SK-N-SH treated with all-trans-retinoic acid at 6 μM for 48 hours (cell line): ENCODE results near the gene CLBA1.

Source experiments
- ATAC-seq: fragments of 200-7000 bp; cut with Tn5 transposase; 3 replicates; pipeline ENCODE4 v1.9.1; 2020; ENCODE audit warnings: mild to moderate bottlenecking, moderate library complexity
- BACH2 ChIP-seq: fragments of 250-450 bp; sonication (Bioruptor Pico); IDR thresholded peaks from 2 replicates; pipeline ENCODE4 v1.9.0; 2021; ENCODE audit warnings: mild to moderate bottlenecking, borderline replicate concordance
- CREB5 ChIP-seq: fragments of 250-450 bp; sonication (Bioruptor Pico); IDR thresholded peaks from 2 replicates; pipeline ENCODE4 v1.5.1; 2020; ENCODE audit warnings: low read depth, mild to moderate bottlenecking, moderate library complexity
- CSDC2 ChIP-seq: fragments of 250-450 bp; sonication (Bioruptor Pico); IDR thresholded peaks from 2 replicates; pipeline ENCODE4 v1.5.0; 2020; ENCODE audit warnings: mild to moderate bottlenecking, moderate library complexity
- CSRNP3 ChIP-seq: fragments of 250-450 bp; sonication (Bioruptor Pico); IDR thresholded peaks from 2 replicates; pipeline ENCODE4 v1.5.1; 2021; ENCODE audit warnings: mild to moderate bottlenecking, moderate library complexity
- ISL1 ChIP-seq: fragments of 250-450 bp; sonication (Bioruptor Pico); IDR thresholded peaks from 2 replicates; pipeline ENCODE4 v2.1.2; 2022; ENCODE audit warnings: mild to moderate bottlenecking, moderate library complexity
- POU6F1 ChIP-seq: fragments of 250-450 bp; sonication (Bioruptor Pico); IDR thresholded peaks from 2 replicates; pipeline ENCODE4 v1.8.0; 2021; ENCODE audit warnings: low read depth, mild to moderate bottlenecking, moderate library complexity, borderline replicate concordance
- PPARA ChIP-seq: fragments of 250-450 bp; sonication (Bioruptor Pico); IDR thresholded peaks from 2 replicates; pipeline ENCODE4 v1.5.0; 2020; ENCODE audit warnings: mild to moderate bottlenecking, borderline replicate concordance
- RARB ChIP-seq: fragments of 250-450 bp; sonication (Bioruptor Pico); IDR thresholded peaks from 2 replicates; pipeline ENCODE4 v1.8.0; 2021; ENCODE audit warnings: mild to moderate bottlenecking, moderate library complexity
- SNAI2 ChIP-seq: fragments of 250-450 bp; sonication (Bioruptor Pico); IDR thresholded peaks from 2 replicates; pipeline ENCODE4 v1.5.0; 2020; ENCODE audit warnings: mild to moderate bottlenecking, moderate library complexity
- TCF4 ChIP-seq: fragments of 250-450 bp; sonication (Bioruptor Pico); IDR thresholded peaks from 2 replicates; pipeline ENCODE4 v1.8.0; 2021; ENCODE audit warnings: mild to moderate bottlenecking, moderate library complexity, borderline replicate concordance
- TOX ChIP-seq: fragments of 250-450 bp; sonication (Bioruptor Pico); IDR thresholded peaks from 2 replicates; pipeline ENCODE4 v1.8.0; 2021; ENCODE audit warnings: mild to moderate bottlenecking, moderate library complexity, borderline replicate concordance
- TSHZ2 ChIP-seq: fragments of 250-450 bp; sonication (Bioruptor Pico); IDR thresholded peaks from 2 replicates; pipeline ENCODE4 v1.5.0; 2020; ENCODE audit warnings: mild to moderate bottlenecking, moderate library complexity
- ZFP3 ChIP-seq: fragments of 250-450 bp; sonication (Bioruptor Pico); IDR thresholded peaks from 2 replicates; pipeline ENCODE4 v1.5.0; 2020; ENCODE audit warnings: mild to moderate bottlenecking, moderate library complexity
- ZFP30 ChIP-seq: fragments of 450-650 bp; formaldehyde crosslinking; IDR thresholded peaks from 2 replicates; pipeline ENCODE4 v1.5.0; 2022; ENCODE audit warnings: mild to moderate bottlenecking, moderate library complexity
- ZNF565 ChIP-seq: fragments of 450-650 bp; formaldehyde crosslinking; conservative IDR thresholded peaks from 2 replicates; pipeline ENCODE4 v1.5.0; 2020; ENCODE audit warnings: low read depth, mild to moderate bottlenecking, moderate library complexity
- ZNF70 ChIP-seq: fragments of 450-650 bp; formaldehyde crosslinking; IDR thresholded peaks from 2 replicates; pipeline ENCODE4 v1.5.0; 2020; ENCODE audit warnings: mild to moderate bottlenecking, moderate library complexity
- ZNF8 ChIP-seq: fragments of 450-650 bp; formaldehyde crosslinking; IDR thresholded peaks from 2 replicates; pipeline ENCODE4 v1.5.0; 2020; ENCODE audit warnings: mild to moderate bottlenecking, moderate library complexity

Gene CLBA1

GRCh38 chr14:104954746-104955395 lies 30.7 kb upstream of the CLBA1 start:
- no peak for ATAC-seq
- no peak for TF ChIP-seq CSDC2
- no peak for TF ChIP-seq POU6F1
- TF ChIP-seq CSRNP3, result no peak
- no peak for TF ChIP-seq ZFP3 (CRISPR knock-in tag)
- TF ChIP-seq ZNF70, result no peak
- no peak for TF ChIP-seq ZNF565 (CRISPR knock-in tag)
- TF ChIP-seq TCF4 (CRISPR knock-in tag), result no peak
- TF ChIP-seq BACH2 (CRISPR knock-in tag), result no peak
- TF ChIP-seq SNAI2 (CRISPR knock-in tag), result no peak
- no peak for TF ChIP-seq TOX
- TF ChIP-seq ZNF8 (CRISPR knock-in tag), result no peak
- TF ChIP-seq PPARA, result no peak
- TF ChIP-seq TSHZ2, result no peak
- no peak for TF ChIP-seq ISL1 (CRISPR knock-in tag)

GRCh38 chr14:104955396-104955770 lies 30.2 kb upstream of the CLBA1 start:
- no peak for ATAC-seq
- no peak for TF ChIP-seq TSHZ2
- no peak for TF ChIP-seq ZNF70
- TF ChIP-seq POU6F1, result no peak
- no peak for TF ChIP-seq BACH2 (CRISPR knock-in tag)
- TF ChIP-seq ZFP30, result no peak
- TF ChIP-seq CREB5 (CRISPR knock-in tag), result no peak
- no peak for TF ChIP-seq RARB
- TF ChIP-seq ZNF565 (CRISPR knock-in tag), result no peak
- TF ChIP-seq TCF4 (CRISPR knock-in tag), result no peak
- TF ChIP-seq CSRNP3, result no peak
